IPS-18a (cell line): ENCODE results near the gene FBXL12.
"Not testable (repeated sequence)": the region's sequence is repeated elsewhere in the genome, so short reads cannot be mapped to it uniquely, and the experiment has no call there.

ENCODE experiments used
- H3K27ac ChIP-seq: one replicate; pipeline ENCODE4 v1.5.1; 2013; ENCODE audit warnings: low read length
- H3K27me3 ChIP-seq: one replicate; pipeline ENCODE4 v1.6.1; 2013; ENCODE audit warnings: mild to moderate bottlenecking, low read length; ENCODE audit not compliant: control insufficient read depth, insufficient read depth
- H3K36me3 ChIP-seq: one replicate; pipeline ENCODE4 v1.6.1; 2013; ENCODE audit warnings: low read depth, low read length; ENCODE audit not compliant: control insufficient read depth
- H3K4me1 ChIP-seq: one replicate; pipeline ENCODE4 v1.6.1; 2013; ENCODE audit warnings: low read depth, low read length; ENCODE audit not compliant: control insufficient read depth
- H3K4me3 ChIP-seq: one replicate; pipeline ENCODE4 v1.5.1; 2013; ENCODE audit warnings: low read length
- H3K9ac ChIP-seq: one replicate; pipeline ENCODE4 v1.6.1; 2013; ENCODE audit warnings: mild to moderate bottlenecking, low read length, moderate library complexity
- H3K9me3 ChIP-seq: one replicate; pipeline ENCODE4 v1.6.1; 2013; ENCODE audit warnings: low read depth, low read length; ENCODE audit not compliant: control insufficient read depth

FBXL12 gene

DNA sequence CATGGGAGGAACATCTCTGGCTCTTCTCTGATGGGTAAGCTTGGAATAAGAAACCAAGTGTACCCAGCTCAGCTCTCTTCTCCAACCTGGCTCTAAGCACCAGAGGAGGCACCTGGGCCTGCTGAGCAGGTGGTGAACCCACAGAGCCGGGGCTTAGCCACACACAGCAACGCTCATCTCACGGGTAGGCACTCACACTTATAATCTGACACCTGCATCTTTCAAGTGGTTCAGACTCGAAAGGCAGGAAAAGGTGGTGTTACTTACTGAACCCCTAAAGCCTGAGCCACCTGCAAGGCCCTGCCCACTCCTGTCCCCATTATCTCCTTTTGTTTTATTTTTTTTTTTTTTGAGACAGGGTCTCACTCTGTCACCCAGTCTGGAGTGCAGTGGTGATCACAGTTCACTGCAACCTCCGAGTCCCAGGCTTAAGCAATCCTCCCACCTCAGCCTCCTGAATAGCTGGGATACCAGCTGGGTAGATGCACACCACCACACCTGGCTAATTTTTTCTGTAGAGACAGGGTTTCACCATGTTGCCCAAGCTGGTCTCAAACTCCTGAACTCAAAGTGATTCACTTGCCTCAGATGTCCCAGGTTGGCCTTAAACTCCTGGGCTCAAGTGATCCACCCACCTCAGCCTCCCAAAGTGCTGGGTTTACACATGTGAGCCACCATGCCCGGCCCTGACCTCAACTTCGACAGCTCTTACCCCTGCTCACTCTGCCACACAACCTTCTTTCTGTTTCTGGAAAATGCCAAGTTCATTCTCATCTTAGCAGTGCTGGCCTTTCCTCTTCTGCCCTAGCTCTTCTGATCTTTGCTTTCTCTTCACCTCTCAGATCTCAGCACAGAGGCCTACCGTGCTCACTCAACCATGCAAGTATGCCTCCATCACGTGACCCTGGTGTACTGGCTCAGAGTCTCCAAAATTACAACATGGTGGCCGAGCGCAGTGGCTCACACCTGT is 9.7 kb downstream of the FBXL12 start:
- Histone ChIP-seq H3K9me3 (no peaks in the 10 kb centered on the region), H3K27me3 (no peaks in the 10 kb centered on the region), H3K36me3 (peaks cover 34% of the 10 kb centered on the region), H3K27ac (no peak overlapping the region), H3K4me1 (no peaks in the 10 kb centered on the region), H3K4me3 (no peak overlapping the region), H3K9ac (no peak overlapping the region)

DNA sequence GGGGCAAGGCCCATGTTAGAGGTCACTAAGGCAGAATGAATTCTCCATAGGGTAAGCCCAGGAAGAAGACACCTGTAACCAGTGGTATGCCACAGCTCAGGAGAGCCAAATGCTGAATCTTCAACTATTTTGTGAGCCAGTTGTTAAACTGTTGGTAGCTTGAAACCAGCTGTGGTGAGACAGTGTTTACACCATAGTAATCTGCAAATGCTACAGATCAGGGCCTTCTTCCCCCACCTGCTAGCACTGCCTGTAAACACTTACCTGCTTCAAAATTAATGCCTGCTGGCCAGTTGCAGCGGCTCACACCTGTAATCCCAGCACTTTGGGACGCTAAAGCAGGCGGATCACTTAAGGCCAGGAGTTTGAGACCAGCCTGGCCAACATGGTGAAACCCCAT is 12.1 kb downstream of the FBXL12 start:
- no peaks in the 10 kb centered on the region for H3K27me3 ChIP-seq
- H3K4me3 ChIP-seq: no peak overlapping the region
- no peaks in the 10 kb centered on the region for H3K4me1 ChIP-seq
- H3K9ac ChIP-seq: no peak overlapping the region
- no peak overlapping the region for H3K27ac ChIP-seq
- H3K9me3 ChIP-seq: no peaks in the 10 kb centered on the region
- peaks cover 30% of the 10 kb centered on the region for H3K36me3 ChIP-seq

DNA sequence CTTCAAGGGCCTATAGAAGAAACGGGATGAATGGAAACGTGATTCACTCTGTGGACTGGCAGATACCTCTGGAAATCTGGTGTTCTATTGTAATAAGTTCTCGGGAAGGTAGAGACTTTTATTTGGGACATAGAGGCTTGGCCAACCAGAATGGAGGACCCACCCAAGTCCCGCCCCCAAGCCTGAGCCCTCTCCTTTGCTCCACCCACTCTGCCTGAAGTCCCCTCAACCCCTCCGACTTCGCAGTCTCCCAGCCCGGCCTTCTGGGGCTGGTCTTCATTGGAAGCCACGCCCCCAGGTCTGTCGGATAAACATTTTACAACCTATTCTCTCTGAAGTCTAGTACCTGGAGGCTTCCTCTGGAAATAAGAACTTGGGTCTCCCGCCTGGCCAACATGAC is 16.9 kb downstream of the FBXL12 start:
- Histone ChIP-seq H3K36me3 (no peaks in the 10 kb centered on the region), H3K27ac (no peak overlapping the region), H3K27me3 (no peaks in the 10 kb centered on the region), H3K9me3 (no peaks in the 10 kb centered on the region), H3K4me3 (no peak overlapping the region), H3K9ac (no peak overlapping the region), H3K4me1 (no peaks in the 10 kb centered on the region)

DNA sequence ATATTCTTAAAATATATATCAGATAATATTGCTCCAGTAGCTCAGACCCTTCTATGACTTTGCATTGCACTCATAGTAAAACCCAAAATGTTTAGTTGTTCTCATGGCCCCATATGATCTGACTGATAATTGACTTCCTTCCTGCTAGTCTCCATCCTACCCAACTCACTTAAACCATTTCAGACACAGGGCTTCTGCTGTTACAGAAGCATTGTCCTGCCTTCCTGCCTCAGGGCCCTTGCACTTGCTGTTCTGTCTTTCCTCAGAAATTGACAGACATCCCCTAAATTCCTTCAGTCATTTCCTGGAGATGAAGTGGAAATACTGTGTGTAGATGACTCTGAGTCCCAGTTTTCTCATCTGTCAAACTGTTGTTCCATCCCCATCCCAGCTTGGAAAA is 19.7 kb downstream of the FBXL12 start:
- Histone ChIP-seq H3K36me3 (no peaks in the 10 kb centered on the region), H3K9ac (no peak overlapping the region), H3K9me3 (no peaks in the 10 kb centered on the region), H3K27me3 (no peaks in the 10 kb centered on the region), H3K4me3 (no peak overlapping the region), H3K4me1 (no peaks in the 10 kb centered on the region), H3K27ac (no peak overlapping the region)

DNA sequence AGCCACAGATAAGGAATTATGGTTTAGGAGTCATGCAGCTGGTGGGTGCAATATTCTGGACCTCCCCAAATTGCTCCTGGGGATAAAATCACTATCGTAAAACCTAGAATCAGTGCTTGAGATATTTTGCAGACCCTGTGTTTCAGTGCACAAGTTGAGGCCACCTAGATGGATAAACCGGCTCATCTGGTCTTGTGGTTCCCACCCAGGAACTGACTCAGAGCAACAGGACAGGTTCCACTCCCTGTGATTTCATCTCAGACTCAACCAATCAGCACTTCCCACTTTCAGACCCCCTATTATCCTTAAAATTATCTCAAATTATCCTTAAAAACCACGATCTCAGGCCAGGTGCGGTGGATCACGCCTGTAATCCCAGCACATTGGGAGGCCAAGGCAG is 21.0 kb downstream of the FBXL12 start:
- H3K27me3 ChIP-seq: no peaks in the 10 kb centered on the region
- no peaks in the 10 kb centered on the region for H3K36me3 ChIP-seq
- no peak overlapping the region for H3K9ac ChIP-seq
- H3K4me3 ChIP-seq: no peak overlapping the region
- H3K4me1 ChIP-seq: peaks cover 4% of the 10 kb centered on the region
- no peak overlapping the region for H3K27ac ChIP-seq
- no peaks in the 10 kb centered on the region for H3K9me3 ChIP-seq

DNA sequence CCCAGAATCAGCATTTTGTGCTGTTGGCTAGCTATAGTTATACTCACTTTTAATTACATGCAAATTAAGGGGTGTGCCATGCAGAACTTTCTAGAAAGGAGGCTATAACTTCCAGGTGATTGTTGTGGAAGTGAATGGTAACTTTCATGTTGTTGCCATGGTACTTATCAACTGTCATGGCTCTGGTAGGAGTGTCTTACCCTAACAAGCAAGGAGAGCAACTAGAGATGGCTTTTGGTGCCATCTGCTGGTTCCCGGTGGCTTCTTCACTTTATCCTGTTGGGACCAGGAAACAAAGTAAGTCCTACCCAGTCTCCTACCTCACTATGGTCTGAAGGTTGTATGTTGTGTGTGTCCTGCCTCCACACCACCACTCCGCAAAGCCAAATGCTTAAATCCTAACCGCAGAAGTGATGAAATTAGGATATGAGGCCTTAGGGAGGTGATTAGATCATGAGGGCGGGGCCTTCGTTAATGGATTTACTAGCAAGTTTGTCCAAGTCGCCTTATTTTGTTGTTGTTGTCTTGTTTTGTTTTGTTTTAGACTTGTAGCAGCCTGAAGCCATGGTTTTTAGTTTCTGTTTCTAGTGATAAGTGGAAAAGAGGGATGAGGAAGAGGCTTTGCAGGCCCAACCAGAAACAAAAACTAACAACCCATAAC is 22.6 kb downstream of the FBXL12 start:
- Histone ChIP-seq H3K27ac (peak overlapping the region; percentile 58), H3K4me1 (peaks cover 4% of the 10 kb centered on the region)

DNA sequence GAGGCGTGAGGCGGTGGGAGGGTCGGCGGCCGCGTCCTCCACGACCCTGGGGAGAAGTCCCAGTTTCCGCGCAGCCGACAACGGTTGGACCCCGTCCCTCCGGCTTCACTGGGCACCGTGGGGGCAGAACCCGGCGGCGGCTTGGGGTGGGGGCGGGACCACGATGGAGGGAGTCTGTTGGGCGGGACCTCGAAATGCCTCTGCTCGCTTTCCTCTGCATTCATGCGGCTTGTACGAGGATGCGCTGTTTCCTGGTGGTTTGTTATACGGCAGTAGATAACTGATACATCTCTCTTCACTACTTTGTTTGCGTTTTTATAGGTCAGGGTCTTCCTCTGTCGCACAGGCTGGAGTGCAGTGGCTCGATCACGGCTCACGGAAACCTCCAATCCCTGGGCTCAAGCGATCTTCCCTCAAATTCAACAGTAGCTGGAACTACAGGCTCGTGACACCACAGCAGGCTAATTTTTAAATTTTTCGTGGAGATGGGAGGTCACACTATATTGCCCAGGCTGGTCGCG is 25.7 kb downstream of the FBXL12 start:
- Histone ChIP-seq H3K27ac (peak overlapping the region; percentile 82), H3K4me3 (peak overlapping the region; percentile 69), H3K9ac (peak overlapping the region; percentile 87)

More for the DNA sequence above, 22.6 kb downstream of the FBXL12 start:
- H3K9me3 ChIP-seq: no peaks in the 10 kb centered on the region
- H3K4me3 ChIP-seq: no peak overlapping the region
- H3K36me3 ChIP-seq: no peaks in the 10 kb centered on the region
- H3K27me3 ChIP-seq: no peaks in the 10 kb centered on the region
- H3K9ac ChIP-seq: no peak overlapping the region

DNA sequence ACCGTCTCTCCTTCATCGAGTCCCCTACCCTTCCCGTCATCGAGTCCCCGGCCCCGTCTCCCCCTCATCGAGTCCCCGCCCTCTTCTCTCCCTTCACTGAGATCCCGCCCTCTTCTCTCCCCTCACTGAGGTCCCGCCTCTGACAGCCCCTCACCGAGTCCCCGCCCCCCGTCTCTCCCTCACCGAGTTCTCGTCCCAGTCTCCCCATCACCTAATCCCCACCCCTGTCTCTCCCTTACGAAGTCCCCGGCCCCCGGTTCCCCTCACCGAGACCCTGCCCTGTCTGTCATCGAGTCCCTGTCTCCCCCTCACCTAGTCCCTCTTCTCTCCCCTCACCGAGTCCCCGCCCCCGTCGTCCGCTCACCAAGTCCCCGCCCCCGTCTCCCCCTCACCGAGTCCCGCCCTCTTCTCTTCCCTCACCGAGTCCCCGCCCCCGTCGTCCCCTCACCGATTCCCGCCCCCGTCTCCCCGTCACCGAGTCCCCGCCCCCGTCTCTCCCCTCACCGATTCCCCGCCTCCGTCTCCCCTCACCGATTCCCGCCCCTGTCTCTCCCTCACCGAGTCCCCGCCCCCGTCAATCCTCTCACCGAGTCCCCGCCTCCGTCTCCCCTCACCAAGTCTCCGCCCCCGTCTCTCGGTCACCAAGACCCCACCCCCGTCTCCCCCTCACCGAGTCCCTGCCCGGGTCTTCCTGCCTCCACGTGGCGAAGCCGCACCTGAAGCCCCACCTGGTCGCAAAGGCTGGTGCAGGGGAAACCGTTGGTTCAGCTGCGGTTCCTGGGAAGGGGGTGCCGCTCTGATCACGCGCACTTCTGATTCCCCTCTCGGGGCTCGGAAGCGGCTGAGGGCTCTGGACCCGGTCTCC is 26.4 kb downstream of the FBXL12 start:
- Histone ChIP-seq H3K9me3 (no peaks in the 10 kb centered on the region), H3K9ac (peak overlapping the region; percentile 87), H3K4me3 (peak overlapping the region; percentile 69), H3K27ac (peak overlapping the region; percentile 82), H3K4me1 (peaks cover 4% of the 10 kb centered on the region), H3K27me3 (no peaks in the 10 kb centered on the region), H3K36me3 (no peaks in the 10 kb centered on the region)

More for the DNA sequence above, 25.7 kb downstream of the FBXL12 start:
- H3K4me1 ChIP-seq: peaks cover 4% of the 10 kb centered on the region
- H3K9me3 ChIP-seq: no peaks in the 10 kb centered on the region
- H3K27me3 ChIP-seq: no peaks in the 10 kb centered on the region
- H3K36me3 ChIP-seq: no peaks in the 10 kb centered on the region

DNA sequence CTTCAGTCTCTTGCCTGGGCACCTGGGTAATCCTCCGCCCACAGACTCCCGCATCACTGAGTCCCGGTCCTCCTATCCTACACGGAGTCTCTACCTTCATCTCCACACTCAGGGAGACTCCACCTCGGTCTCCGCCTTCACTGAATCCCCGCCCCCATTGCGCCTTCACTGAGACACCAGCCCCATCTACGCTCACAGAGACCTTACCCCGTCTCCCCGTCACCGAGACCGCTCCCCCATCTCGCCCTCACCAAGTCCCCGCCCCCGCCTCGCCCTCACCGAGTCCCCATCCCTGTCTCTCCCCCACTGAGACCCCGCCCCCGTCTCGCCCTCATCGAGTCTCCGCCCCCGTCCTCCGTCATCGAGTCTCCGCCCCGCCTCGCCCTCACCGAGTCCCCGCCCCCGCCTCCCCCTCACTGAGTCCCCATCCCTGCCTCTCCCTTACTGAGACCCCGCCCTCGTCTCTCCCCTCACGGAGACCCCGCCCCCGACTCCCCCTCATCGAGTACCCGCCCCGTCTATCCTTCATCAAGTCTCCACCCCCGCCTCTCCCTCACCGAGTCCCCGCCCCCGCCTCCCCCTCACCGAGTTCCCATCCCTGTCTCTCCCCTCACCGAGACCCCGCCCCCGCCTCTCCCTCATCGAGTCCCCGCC is 27.2 kb downstream of the FBXL12 start:
- H3K9ac ChIP-seq: peak overlapping the region; percentile 28
- H3K27ac ChIP-seq: no peak overlapping the region
- H3K4me1 ChIP-seq: peaks cover 4% of the 10 kb centered on the region
- H3K9me3 ChIP-seq: no peaks in the 10 kb centered on the region
- no peaks in the 10 kb centered on the region for H3K27me3 ChIP-seq
- no peaks in the 10 kb centered on the region for H3K36me3 ChIP-seq
- H3K4me3 ChIP-seq: peak overlapping the region; percentile 69

DNA sequence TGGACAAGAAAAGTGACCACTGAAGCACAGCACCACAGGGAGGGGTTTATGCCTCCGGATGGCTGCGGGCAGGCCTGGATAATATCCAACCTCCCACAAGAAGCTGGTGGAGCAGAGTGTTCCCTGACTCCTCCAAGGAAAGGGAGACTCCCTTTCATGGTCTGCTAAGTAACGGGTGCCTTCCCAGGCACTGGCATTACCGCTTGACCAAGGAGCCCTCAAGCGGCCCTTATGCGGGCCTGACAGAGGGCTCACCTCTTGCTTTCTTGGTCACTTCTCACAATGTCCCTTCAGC is 27.9 kb downstream of the FBXL12 start:
- H3K36me3 ChIP-seq, H3K27ac ChIP-seq, H3K4me3 ChIP-seq, H3K27me3 ChIP-seq, H3K4me1 ChIP-seq, H3K9me3 ChIP-seq, H3K9ac ChIP-seq: not testable (repeated sequence)

DNA sequence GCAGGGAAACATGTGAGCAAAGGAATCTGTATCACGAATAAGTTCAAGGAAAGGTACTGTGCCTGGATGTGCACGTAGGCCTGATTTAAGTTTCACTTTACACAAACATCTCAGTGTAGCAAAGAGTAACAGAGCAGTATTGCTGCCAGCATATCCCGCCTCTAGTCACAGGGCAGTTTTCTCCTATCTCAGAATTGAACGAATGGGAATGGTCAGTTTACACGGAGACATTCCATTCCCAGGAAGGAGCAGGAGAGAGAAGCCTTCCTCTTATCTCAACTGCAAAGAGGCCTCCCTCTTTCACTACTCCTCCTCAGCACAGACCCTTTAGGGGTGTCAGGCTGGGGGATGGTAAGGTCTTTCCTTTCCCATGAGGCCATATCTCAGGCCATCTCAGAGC is 29.3 kb downstream of the FBXL12 start:
- H3K4me3 ChIP-seq, H3K9me3 ChIP-seq, H3K9ac ChIP-seq, H3K27me3 ChIP-seq, H3K27ac ChIP-seq, H3K36me3 ChIP-seq, H3K4me1 ChIP-seq: not testable (repeated sequence)
